Measurements from ENCODE around the gene GABRQ.

The GABRQ gene

GRCh38 chrX:152641996-152642395 is 4.3 kb downstream of the GABRQ start:
- H4K20me1 ChIP-seq (ENCODE audit: insufficient read depth) = no peaks in the 10 kb centered on the region

GRCh38 chrX:152642931-152643564 is 5.4 kb downstream of the GABRQ start:
- H3K36me3 ChIP-seq (ENCODE audit: insufficient read depth) = no peaks in the 10 kb centered on the region
- no peak for TF ChIP-seq CTCF (conservative IDR thresholded peaks at IDR 0.05; ENCODE audit: low read depth, low read length)
- H3K4me1 ChIP-seq (ENCODE audit: low read depth, poor library complexity, severe bottlenecking) = no peaks in the 10 kb centered on the region

More at GRCh38 chrX:152641996-152642395, 4.3 kb downstream of the GABRQ start:
- Histone ChIP-seq H3K4me3 (IDR thresholded peaks at IDR 0.05; ENCODE audit: insufficient read depth, low read depth, low read length) (no peak overlapping the region), H3K36me3 (ENCODE audit: insufficient read depth) (no peaks in the 10 kb centered on the region), H2AFZ (ENCODE audit: low read depth) (no peak overlapping the region), H3K27me3 (ENCODE audit: insufficient read depth, low read depth) (no peaks in the 10 kb centered on the region), H3K4me1 (ENCODE audit: low read depth, poor library complexity, severe bottlenecking) (no peaks in the 10 kb centered on the region), H3K9ac (no peak overlapping the region), H3K27ac (no peak overlapping the region), H3K79me2 (ENCODE audit: insufficient read depth, low read depth) (no peaks in the 10 kb centered on the region), H3K4me2 (no peak overlapping the region)
- TF ChIP-seq CTCF (conservative IDR thresholded peaks at IDR 0.05; ENCODE audit: low read depth, low read length) = no peak

GRCh38 chrX:152646961-152647360 is 9.3 kb downstream of the GABRQ start:
- Histone ChIP-seq H3K27ac (no peak overlapping the region), H3K79me2 (ENCODE audit: insufficient read depth, low read depth) (no peaks in the 10 kb centered on the region), H3K4me2 (no peak overlapping the region), H4K20me1 (ENCODE audit: insufficient read depth) (no peaks in the 10 kb centered on the region), H3K27me3 (ENCODE audit: insufficient read depth, low read depth) (no peaks in the 10 kb centered on the region), H2AFZ (ENCODE audit: low read depth) (no peak overlapping the region), H3K4me1 (ENCODE audit: low read depth, poor library complexity, severe bottlenecking) (no peaks in the 10 kb centered on the region), H3K9ac (no peak overlapping the region), H3K4me3 (IDR thresholded peaks at IDR 0.05; ENCODE audit: insufficient read depth, low read depth, low read length) (no peak overlapping the region), H3K36me3 (ENCODE audit: insufficient read depth) (no peaks in the 10 kb centered on the region)
- TF ChIP-seq CTCF (conservative IDR thresholded peaks at IDR 0.05; ENCODE audit: low read depth, low read length) = no peak

More at GRCh38 chrX:152642931-152643564, 5.4 kb downstream of the GABRQ start:
- Histone ChIP-seq H3K27ac (no peak overlapping the region), H3K79me2 (ENCODE audit: insufficient read depth, low read depth) (no peaks in the 10 kb centered on the region), H3K4me2 (no peak overlapping the region), H3K4me3 (IDR thresholded peaks at IDR 0.05; ENCODE audit: insufficient read depth, low read depth, low read length) (no peak overlapping the region), H4K20me1 (ENCODE audit: insufficient read depth) (no peaks in the 10 kb centered on the region), H2AFZ (ENCODE audit: low read depth) (no peak overlapping the region), H3K9ac (no peak overlapping the region), H3K27me3 (ENCODE audit: insufficient read depth, low read depth) (no peaks in the 10 kb centered on the region)

- no peak for TF ChIP-seq CTCF (conservative IDR thresholded peaks at IDR 0.05; ENCODE audit: low read depth, low read length)
- Histone ChIP-seq H4K20me1 (ENCODE audit: insufficient read depth) (no peaks in the 10 kb centered on the region), H3K27ac (no peak overlapping the region), H3K79me2 (ENCODE audit: insufficient read depth, low read depth) (no peaks in the 10 kb centered on the region), H3K4me3 (IDR thresholded peaks at IDR 0.05; ENCODE audit: insufficient read depth, low read depth, low read length) (no peak overlapping the region), H3K9ac (no peak overlapping the region), H2AFZ (ENCODE audit: low read depth) (no peak overlapping the region), H3K4me1 (ENCODE audit: low read depth, poor library complexity, severe bottlenecking) (no peaks in the 10 kb centered on the region), H3K36me3 (ENCODE audit: insufficient read depth) (no peaks in the 10 kb centered on the region), H3K4me2 (no peak overlapping the region), H3K27me3 (ENCODE audit: insufficient read depth, low read depth) (no peaks in the 10 kb centered on the region)
These were observed 10.3 kb downstream of the GABRQ start for GRCh38 chrX:152647978-152648377.

All from KMS-11 (cell line).